Stimulated activated CD4-positive, alpha-beta T cell treated with anti-CD3 and anti-CD28 coated beads, TNF-alpha, amount 100 ng/mL, for 1 hour (primary cell): Measurements from ENCODE around the gene CSPG4.
"Not testable (repeated sequence)": the region's sequence is repeated elsewhere in the genome, so short reads cannot be mapped to it uniquely, and the experiment has no call there.

Experiments used
- DNase-seq, 3 donors: peaks; one replicate each; pipeline ENCODE4 v3.0.0-alpha.2; 2020; ENCODE audit warnings: low read depth in 3 of 3, low spot score in 1 of 3

Gene CSPG4

DNA sequence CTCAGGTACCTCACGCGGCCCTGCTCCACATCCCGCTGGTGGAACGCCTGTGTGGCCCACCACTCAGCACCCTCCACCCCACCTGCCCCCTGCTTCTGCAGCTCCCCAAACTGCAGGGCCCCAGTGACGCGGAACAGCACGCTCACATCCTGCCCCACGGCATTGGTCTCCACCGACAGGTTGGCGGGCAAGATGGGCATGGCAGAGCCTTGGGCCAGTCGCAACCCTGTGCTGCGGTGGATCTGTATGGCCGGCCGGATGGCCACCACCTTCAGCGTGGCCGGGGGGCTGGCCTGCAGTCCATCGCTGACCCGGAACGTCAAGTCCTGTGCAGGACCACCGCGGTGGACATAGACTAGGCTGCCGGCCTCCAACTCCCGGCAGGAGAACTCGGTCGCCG, 23.8 kb downstream of the CSPG4 start:
- DNase-seq: no peak

GRCh38 chr15:75688278-75688557, 24.4 kb downstream of the CSPG4 start:
- DNase-seq: no peak

- no peak for DNase-seq
These were observed 25.0 kb downstream of the CSPG4 start for GRCh38 chr15:75687486-75688277.

- peak; percentile 31 to 76 (median 48) for DNase-seq
These were observed 26.4 kb downstream of the CSPG4 start for GRCh38 chr15:75686212-75686642.

GRCh38 chr15:75685195-75685594, 27.5 kb downstream of the CSPG4 start:
- DNase-seq: no peak

- no peak for DNase-seq
These were observed 28.0 kb downstream of the CSPG4 start for GRCh38 chr15:75684648-75685047.

- peak; percentile 22 to 56 (median 22) for DNase-seq
These were observed 28.9 kb downstream of the CSPG4 start for GRCh38 chr15:75683646-75684312.

GRCh38 chr15:75682181-75683135, 30.2 kb downstream of the CSPG4 start:
- DNase-seq: no peak

DNA sequence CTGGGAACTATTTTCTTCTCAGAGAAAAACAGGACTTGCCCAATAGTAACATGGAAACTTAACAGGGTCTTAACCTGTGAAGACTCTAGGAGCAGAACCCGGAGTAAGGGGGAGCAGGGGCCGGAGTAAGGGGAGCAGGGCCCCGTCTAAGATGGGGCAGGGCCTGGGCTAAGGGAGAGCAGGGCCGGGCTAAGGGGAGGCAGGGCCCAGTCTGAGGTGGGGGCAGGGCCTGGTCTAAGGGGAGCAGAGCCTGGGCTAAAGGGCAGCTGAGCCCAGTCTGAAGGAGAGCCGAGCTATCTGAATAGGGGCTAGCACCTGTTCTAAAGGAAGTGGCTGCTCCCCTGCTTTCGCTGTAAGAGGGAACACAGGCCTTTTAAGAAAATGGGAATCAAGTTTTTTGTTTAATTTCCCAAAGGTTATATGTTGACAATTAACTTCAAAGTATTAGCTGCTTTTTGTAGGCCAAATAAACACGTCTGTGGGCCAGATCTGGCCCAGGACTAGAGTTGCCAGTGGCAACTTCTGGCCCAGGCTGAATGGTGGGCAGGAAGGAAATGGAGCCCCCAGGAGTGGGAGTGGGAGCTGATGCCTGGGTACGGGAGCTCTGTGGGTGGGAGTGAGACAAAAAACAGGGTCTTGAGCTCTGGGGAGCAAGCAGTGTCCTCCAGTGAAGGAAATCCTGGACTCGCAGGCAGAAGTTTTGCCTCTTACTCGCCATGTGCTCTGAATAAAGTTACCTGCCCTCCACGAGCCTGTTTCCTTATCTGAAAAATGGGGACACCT, 32.5 kb downstream of the CSPG4 start:
- no peak for DNase-seq

GRCh38 chr15:75678324-75678690, 34.3 kb downstream of the CSPG4 start:
- not testable (repeated sequence) for DNase-seq

GRCh38 chr15:75677465-75678323, 35.0 kb downstream of the CSPG4 start:
- DNase-seq: no peak

GRCh38 chr15:75676688-75677464, 35.8 kb downstream of the CSPG4 start:
- no peak for DNase-seq

GRCh38 chr15:75675579-75676404, 36.9 kb downstream of the CSPG4 start:
- DNase-seq: no peak

DNA sequence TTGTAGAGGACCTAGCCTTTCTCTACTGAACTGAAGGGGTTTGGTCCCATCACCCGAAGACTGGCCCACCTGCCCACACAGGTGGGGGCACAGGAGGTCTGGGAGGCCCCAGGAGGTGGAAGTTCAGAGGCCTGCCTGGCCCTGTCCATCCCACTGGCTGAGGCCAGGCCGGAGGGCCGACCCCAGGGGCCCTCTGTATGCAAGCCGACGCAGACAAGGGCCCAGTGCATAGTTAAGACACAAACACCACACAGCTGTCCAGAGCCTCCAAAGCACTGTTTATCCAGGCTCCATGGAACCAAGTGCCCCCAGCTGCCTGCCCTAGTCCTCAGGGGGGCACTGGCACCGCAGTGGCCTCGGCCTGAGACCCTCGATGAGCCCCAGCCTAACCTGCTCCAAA, 38.3 kb downstream of the CSPG4 start:
- no peak for DNase-seq

DNA sequence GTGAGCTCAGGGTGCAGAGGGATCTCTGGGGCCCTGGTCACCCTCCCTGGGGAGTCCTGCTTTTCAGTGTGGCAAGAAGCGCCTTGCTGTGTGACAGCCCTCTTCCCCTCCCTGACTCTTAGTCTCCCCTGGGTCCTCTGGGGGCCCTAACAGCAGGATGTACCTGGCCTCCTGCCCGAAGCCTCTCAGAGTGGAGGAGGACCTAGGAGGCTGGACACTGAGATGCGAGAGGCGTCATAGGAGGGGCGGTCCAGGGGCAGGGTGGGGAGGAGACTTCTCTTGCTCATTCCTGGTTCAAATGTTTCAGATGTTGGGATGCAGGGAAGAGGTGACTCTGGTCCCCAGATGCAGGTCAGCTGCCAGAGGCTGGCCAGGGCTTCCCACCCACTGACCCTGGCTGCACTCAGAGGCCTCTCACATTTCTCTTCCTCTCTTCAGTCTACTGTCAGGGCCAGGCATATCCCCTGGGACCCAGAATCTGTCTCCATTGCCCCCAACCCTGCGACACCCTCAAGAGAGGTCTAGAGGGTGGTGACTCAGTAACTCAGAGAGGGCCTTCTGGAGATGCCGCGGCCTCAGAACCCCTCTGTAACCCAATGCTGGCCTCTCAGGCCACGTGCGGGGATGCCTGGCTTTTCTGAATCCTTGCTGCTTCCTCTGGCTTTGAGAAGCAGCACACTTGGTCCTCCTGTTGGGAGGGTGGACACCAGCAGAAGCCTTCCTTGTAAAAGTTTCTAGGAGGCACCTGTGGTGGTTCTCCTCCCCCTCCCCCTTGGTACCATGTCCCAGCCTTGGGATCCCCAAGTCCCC, 39.0 kb downstream of the CSPG4 start:
- DNase-seq: no peak

DNA sequence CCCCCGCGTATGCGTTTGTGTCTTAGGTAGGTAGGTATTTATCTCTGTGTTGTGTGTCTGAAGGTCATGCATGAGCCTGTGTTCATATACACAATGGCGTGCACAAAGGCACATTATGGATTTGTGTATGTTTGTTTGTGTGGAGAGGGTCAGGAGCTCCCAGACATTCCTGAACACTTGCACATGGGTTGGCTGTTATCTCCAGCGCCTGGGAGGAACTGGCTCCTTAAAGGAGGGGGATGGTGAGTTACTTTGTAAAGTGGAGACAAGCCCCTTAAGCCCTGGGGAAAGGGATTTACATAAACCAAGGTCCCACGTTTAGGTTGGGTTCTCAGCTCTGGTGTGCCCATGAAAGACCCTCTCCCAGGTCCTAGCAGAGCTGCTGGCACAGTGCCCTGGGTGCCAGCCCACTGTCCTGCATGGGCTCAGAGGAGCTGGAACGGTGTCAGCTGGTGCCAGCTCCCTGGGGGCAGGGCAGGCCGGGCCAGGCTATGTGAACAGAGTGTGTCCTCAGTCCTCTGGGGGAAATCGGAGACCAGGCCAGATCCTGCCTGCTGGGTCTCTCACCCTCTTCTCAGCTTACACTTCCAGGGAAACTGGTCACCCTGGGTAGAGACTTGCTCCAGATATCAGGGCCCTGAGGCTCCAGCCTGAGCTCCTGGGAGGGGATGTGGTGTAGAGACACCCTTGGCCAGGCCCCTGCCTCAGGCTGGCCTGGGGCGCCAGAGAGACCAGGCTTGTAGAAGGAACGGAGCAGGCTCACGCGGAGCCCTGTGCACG, 39.8 kb downstream of the CSPG4 start:
- no peak for DNase-seq
